ENCODE data around the gene FGF8. TPM values are rescaled to one million over a fixed set of nuclear protein-coding genes. Genes with fewer than 3 reads are reported as not detected.

The FGF8 gene
- total RNA-seq, 1 experiment from 2014 or later: 14.3 TPM

GRCh38 chr10:101803511-101803910, 27.6 kb upstream of the FGF8 start:
- no peak overlapping the region for H3T11ph ChIP-seq (ENCODE audit: low read length)
- H3K18ac ChIP-seq (ENCODE audit: insufficient read length, low read depth, low read length): no peak overlapping the region
- H3K79me2 ChIP-seq (ENCODE audit: insufficient read depth, low read length): no peaks in the 10 kb centered on the region
- H3K4ac ChIP-seq (ENCODE audit: low read depth, low read length): no peak overlapping the region
- no peaks in the 10 kb centered on the region for H3K9me3 ChIP-seq (ENCODE audit: control insufficient read depth, low read depth, low read length)
- no peak overlapping the region for H3K27ac ChIP-seq (ENCODE audit: insufficient read length, low read depth, low read length)
- H4K8ac ChIP-seq (replicated peaks; ENCODE audit: insufficient read length, low read depth, low read length): no peak overlapping the region
- no peak overlapping the region for H2BK20ac ChIP-seq (ENCODE audit: low read depth, low read length, poor library complexity, severe bottlenecking)
- no peaks in the 10 kb centered on the region for H3K4me1 ChIP-seq (ENCODE audit: insufficient read depth, low read length)
- no peak overlapping the region for H4K5ac ChIP-seq (ENCODE audit: insufficient read length, low read depth, low read length)
- Mint-ChIP-seq H3K9me3 (no peaks in the 10 kb centered on the region), H3K27me3 (ENCODE audit: low read depth) (no peaks in the 10 kb centered on the region), H3K4me1 (no peaks in the 10 kb centered on the region), H3K36me3 (ENCODE audit: insufficient read depth in 1 of 3, low read depth in 3 of 3) (peaks cover 56 to 90% (median 88%) of the 10 kb centered on the region in 3 experiments; a peak in 6 of 7 replicates), H3K27ac (no peak overlapping the region), H3K4me3 (no peak overlapping the region)
- no peak overlapping the region for H2BK15ac ChIP-seq (ENCODE audit: low read depth, low read length)
- no peak overlapping the region for H3K4me2 ChIP-seq (ENCODE audit: insufficient read depth, insufficient read length, low read length)
- H2BK120ac ChIP-seq (ENCODE audit: low read depth, low read length, poor library complexity, severe bottlenecking): no peak overlapping the region
- H2AK5ac ChIP-seq (ENCODE audit: insufficient read length, low read length): no peak overlapping the region
- no peak overlapping the region for H2BK5ac ChIP-seq (ENCODE audit: insufficient read length, low read length)
- H2BK12ac ChIP-seq (ENCODE audit: insufficient read length, low read depth, low read length): no peak overlapping the region
- peaks cover 3% of the 10 kb centered on the region for H3K79me1 ChIP-seq (ENCODE audit: insufficient read depth, low read depth, low read length, poor library complexity, severe bottlenecking)
- H2AFZ ChIP-seq (ENCODE audit: low read length): no peak overlapping the region
- H4K91ac ChIP-seq (ENCODE audit: insufficient read length, low read depth, low read length): no peak overlapping the region
- no peaks in the 10 kb centered on the region for H3K27me3 ChIP-seq (ENCODE audit: insufficient read depth, low read length)
- no peak for DNase-seq
- no peaks in the 10 kb centered on the region for H3K23me2 ChIP-seq (ENCODE audit: insufficient read length, low read depth, low read length, poor library complexity, severe bottlenecking)
- TF ChIP-seq, protein P1, sequence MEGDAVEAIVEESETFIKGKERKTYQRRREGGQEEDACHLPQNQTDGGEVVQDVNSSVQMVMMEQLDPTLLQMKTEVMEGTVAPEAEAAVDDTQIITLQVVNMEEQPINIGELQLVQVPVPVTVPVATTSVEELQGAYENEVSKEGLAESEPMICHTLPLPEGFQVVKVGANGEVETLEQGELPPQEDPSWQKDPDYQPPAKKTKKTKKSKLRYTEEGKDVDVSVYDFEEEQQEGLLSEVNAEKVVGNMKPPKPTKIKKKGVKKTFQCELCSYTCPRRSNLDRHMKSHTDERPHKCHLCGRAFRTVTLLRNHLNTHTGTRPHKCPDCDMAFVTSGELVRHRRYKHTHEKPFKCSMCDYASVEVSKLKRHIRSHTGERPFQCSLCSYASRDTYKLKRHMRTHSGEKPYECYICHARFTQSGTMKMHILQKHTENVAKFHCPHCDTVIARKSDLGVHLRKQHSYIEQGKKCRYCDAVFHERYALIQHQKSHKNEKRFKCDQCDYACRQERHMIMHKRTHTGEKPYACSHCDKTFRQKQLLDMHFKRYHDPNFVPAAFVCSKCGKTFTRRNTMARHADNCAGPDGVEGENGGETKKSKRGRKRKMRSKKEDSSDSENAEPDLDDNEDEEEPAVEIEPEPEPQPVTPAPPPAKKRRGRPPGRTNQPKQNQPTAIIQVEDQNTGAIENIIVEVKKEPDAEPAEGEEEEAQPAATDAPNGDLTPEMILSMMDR (conservative IDR thresholded peaks at IDR 0.05): no peak
- H3K56ac ChIP-seq (ENCODE audit: insufficient read length, low read depth, low read length): no peak overlapping the region
- H3K9ac ChIP-seq (ENCODE audit: extremely low read depth, insufficient read length, low read length): no peak overlapping the region
- WGBS (ENCODE audit: extremely low coverage, insufficient read length, low lambda C conversion rate): no CpG with 5 or more reads among the region's 4 CpGs
- H4K20me1 ChIP-seq (ENCODE audit: control insufficient read depth, insufficient read depth, insufficient read length): no peaks in the 10 kb centered on the region
- no peak overlapping the region for H3K23ac ChIP-seq (ENCODE audit: insufficient read length, low read depth, low read length)
- no peak overlapping the region for H3K14ac ChIP-seq (ENCODE audit: insufficient read depth, low read length)
